Measurements from ENCODE around the gene PTPRN2. TPM values are rescaled to one million over a fixed set of nuclear protein-coding genes. Genes with fewer than 3 reads are reported as not detected.

Gene PTPRN2
- total and polyA plus RNA-seq, 2 of the 8 experiments (the other 6 are each of a cell fraction or from before 2014, with no cell fraction given): 2.6 to 4.5 TPM

GRCh38 chr7:157772486-157773130 is 815.0 kb downstream of the PTPRN2 start (continued):
- TF ChIP-seq TCF12 (IDR thresholded peaks at IDR 0.05; ENCODE audit: low read depth, low read length): no peak

Data from H1 (cell line).